Right lobe of liver (tissue), 4 donors: ENCODE results near the gene DUSP16.

Experiments used
- POLR2A ChIP-seq: fragments of 450-650 bp; IDR thresholded peaks from one replicate; pipeline ENCODE4 v1.6.1; 2017; ENCODE audit warnings: antibody characterized with exemption, mild to moderate bottlenecking
- TF ChIP-seq, protein P1 (sequence below), 4 donors: fragments of 200-600 bp in 3 of 4; fragments of 450-650 bp in 1 of 4; IDR thresholded peaks; one replicate each; pipeline versions ENCODE4 v1.5.1 to v1.8.0; 2016 to 2022; ENCODE audit warnings: antibody characterized with exemption in 4 of 4, mild to moderate bottlenecking in 2 of 4
- donor health status: DM: no; HTN: no; CAD: no.
- donor health status: DM: no; HTN: no; CAD: no.
- donor health status: DM: no; HTN: yes; CAD: no.

DNA sequence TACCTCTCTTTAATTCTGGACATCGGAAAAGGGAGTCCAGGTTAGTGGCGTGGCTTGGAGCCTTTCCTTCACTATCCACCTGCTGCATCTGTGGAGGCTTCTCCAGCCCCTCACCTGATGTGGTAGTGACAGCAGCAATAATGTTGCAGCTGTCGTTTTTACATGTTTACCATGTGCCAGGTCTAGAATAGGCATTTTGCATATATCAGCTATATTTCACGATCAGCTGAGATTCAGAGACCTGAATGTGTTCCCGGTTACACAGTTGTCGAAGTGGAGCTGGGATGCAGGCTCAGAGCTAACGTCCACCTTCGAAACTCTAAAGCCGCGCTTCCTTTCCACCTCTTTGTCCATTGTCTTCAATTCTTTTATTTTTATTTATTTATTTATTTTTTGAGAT, 114.8 kb downstream of the DUSP16 start:
- TF ChIP-seq, protein P1, sequence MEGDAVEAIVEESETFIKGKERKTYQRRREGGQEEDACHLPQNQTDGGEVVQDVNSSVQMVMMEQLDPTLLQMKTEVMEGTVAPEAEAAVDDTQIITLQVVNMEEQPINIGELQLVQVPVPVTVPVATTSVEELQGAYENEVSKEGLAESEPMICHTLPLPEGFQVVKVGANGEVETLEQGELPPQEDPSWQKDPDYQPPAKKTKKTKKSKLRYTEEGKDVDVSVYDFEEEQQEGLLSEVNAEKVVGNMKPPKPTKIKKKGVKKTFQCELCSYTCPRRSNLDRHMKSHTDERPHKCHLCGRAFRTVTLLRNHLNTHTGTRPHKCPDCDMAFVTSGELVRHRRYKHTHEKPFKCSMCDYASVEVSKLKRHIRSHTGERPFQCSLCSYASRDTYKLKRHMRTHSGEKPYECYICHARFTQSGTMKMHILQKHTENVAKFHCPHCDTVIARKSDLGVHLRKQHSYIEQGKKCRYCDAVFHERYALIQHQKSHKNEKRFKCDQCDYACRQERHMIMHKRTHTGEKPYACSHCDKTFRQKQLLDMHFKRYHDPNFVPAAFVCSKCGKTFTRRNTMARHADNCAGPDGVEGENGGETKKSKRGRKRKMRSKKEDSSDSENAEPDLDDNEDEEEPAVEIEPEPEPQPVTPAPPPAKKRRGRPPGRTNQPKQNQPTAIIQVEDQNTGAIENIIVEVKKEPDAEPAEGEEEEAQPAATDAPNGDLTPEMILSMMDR (IDR thresholded peaks at IDR 0.05) = no peak
- TF ChIP-seq POLR2A = no peak
